HCT116 (cell line): Measurements from ENCODE around the gene RACK1.
A peak's percentile ranks its signal among the peaks of the same experiment; 100 is the strongest.

Experiments used
- CEBPB ChIP-seq: IDR thresholded peaks from 2 replicates; pipeline ENCODE4 v1.6.1; 2012; ENCODE audit warnings: low read depth
- EGR1 ChIP-seq: IDR thresholded peaks from 2 replicates; pipeline ENCODE4 v1.6.1; 2012; ENCODE audit warnings: low read depth
- EZH2 ChIP-seq: fragments of 200-600 bp; sonication (generic); IDR thresholded peaks from 2 replicates; pipeline ENCODE4 v1.6.1; 2017; ENCODE audit warnings: antibody characterized with exemption, mixed run types
- JUND ChIP-seq: IDR thresholded peaks from 2 replicates; pipeline ENCODE4 v1.6.1; 2012
- POLR2A ChIP-seq: IDR thresholded peaks from 2 replicates; pipeline ENCODE4 v1.7.0; 2011; ENCODE audit warnings: borderline replicate concordance; ENCODE audit not compliant: insufficient read depth, insufficient read length; ENCODE audit errors: extremely low read depth
- POLR2AphosphoS5 ChIP-seq: IDR thresholded peaks from 2 replicates; pipeline ENCODE4 v1.6.1; 2011; ENCODE audit warnings: mild to moderate bottlenecking, low read depth, low read length, moderate library complexity
- SIN3A ChIP-seq: IDR thresholded peaks from 2 replicates; pipeline ENCODE4 v1.6.1; 2012; ENCODE audit warnings: low read depth
- ZNF274 ChIP-seq: fragments of 200-500 bp; sonication (Bioruptor generic); IDR thresholded peaks from 2 replicates; pipeline ENCODE4 v1.6.1; 2014; ENCODE audit warnings: mild to moderate bottlenecking, low read depth, low read length, inconsistent platforms
- TF ChIP-seq, protein P1 (sequence below), 3 experiments: fragments of 200-600 bp in 1 of 3; sonication (generic) in 1 of 3; IDR thresholded peaks in 2 of 3; conservative IDR thresholded peaks in 1 of 3; 2 replicates each; pipeline ENCODE4 v1.5.1; 2012 to 2017; ENCODE audit warnings: low read depth in 2 of 3, low read length in 2 of 3, antibody characterized with exemption in 1 of 3, borderline replicate concordance in 1 of 3, control low read depth in 1 of 3, mild to moderate bottlenecking in 1 of 3, mixed read lengths in 1 of 3, mixed run types in 1 of 3, moderate library complexity in 1 of 3; ENCODE audit not compliant: insufficient read depth in 1 of 3
- TF ChIP-seq, protein P2 (sequence below): IDR thresholded peaks from 2 replicates; pipeline ENCODE4 v1.6.1; 2012

DNA sequence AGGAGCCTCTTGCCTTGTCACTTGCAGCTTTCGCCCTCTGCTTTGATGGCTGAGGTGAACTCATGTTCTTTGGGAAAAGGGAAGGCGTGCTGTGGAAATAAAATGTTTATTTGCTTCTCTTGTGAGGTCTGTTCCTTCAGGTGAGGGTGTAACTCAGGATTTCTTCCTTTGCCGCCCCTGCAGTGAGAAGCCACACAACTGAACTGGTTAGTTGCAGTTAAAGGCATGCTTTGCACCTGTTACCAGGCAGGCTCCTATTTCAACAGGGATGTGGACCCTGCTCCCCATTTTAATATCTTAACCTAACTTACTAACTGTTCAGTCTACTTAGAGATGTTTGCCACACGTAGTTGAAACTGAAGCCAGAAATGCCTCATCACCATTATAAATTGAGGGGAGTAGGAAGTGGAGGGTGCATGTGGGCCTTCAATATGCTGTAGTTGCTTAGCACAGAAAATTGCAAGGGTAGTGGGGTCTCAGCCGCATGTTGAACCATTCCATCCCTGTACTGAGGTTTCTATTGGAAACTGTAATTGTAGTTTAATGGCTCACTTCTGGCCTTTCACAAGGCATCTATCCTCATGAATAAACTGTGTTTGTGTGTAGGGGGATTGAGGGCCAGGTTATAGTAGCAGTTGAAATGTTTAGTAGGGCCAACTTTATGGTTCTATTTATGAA is 7.9 kb downstream of the RACK1 start:
- TF ChIP-seq CEBPB: no peak
- TF ChIP-seq POLR2AphosphoS5: peak; percentile 45
- TF ChIP-seq, protein P1, sequence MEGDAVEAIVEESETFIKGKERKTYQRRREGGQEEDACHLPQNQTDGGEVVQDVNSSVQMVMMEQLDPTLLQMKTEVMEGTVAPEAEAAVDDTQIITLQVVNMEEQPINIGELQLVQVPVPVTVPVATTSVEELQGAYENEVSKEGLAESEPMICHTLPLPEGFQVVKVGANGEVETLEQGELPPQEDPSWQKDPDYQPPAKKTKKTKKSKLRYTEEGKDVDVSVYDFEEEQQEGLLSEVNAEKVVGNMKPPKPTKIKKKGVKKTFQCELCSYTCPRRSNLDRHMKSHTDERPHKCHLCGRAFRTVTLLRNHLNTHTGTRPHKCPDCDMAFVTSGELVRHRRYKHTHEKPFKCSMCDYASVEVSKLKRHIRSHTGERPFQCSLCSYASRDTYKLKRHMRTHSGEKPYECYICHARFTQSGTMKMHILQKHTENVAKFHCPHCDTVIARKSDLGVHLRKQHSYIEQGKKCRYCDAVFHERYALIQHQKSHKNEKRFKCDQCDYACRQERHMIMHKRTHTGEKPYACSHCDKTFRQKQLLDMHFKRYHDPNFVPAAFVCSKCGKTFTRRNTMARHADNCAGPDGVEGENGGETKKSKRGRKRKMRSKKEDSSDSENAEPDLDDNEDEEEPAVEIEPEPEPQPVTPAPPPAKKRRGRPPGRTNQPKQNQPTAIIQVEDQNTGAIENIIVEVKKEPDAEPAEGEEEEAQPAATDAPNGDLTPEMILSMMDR (IDR thresholded peaks at IDR 0.05 in 2 of 3, conservative IDR thresholded peaks at IDR 0.05 in 1 of 3; ENCODE audit: borderline replicate concordance in 1 of 3, insufficient read depth in 1 of 3, low read depth in 2 of 3, low read length in 2 of 3): no peak
- no peak for TF ChIP-seq JUND
- no peak for TF ChIP-seq EZH2
- peak; percentile 38 for TF ChIP-seq POLR2A
- TF ChIP-seq EGR1: no peak
- no peak for TF ChIP-seq SIN3A
- TF ChIP-seq ZNF274: no peak
- TF ChIP-seq, protein P2, sequence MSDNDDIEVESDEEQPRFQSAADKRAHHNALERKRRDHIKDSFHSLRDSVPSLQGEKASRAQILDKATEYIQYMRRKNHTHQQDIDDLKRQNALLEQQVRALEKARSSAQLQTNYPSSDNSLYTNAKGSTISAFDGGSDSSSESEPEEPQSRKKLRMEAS: no peak
